SH-SY5Y (cell line): ENCODE measurements around the gene NOC3L.

ENCODE experiments used
- GATA2 ChIP-seq: IDR thresholded peaks from 2 replicates; pipeline ENCODE4 v1.6.1; 2011; ENCODE audit warnings: mild to moderate bottlenecking, low read depth, low read length
- GATA3 ChIP-seq: IDR thresholded peaks from 2 replicates; pipeline ENCODE4 v1.6.1; 2011; ENCODE audit warnings: low read depth, mild to moderate bottlenecking, low read length, moderate library complexity

- no peak for TF ChIP-seq GATA3
- no peak for TF ChIP-seq GATA2
Observed at GRCh38 chr10:94334857-94335256, 27.9 kb downstream of the NOC3L start.
